ENCODE data around the gene SLC45A1.

- TF ChIP-seq CTCF (IDR thresholded peaks at IDR 0.05; ENCODE audit: poor library complexity) (no peak), EZH2 (IDR thresholded peaks at IDR 0.05; ENCODE audit: borderline replicate concordance) (no peak)
These were observed 20.8 kb downstream of the SLC45A1 start for GRCh38 chr1:8338526-8339202.
